GM23248 (cell line): ENCODE measurements around the gene EDA. TPM values are rescaled to one million over a fixed set of nuclear protein-coding genes. Genes with fewer than 3 reads are reported as not detected.

ENCODE experiments used
- DNase-seq: peaks from one replicate; pipeline ENCODE4 v3.0.0-alpha.2; 2015
- H2AFZ ChIP-seq: fragments of 200-600 bp; sonication (generic); 2 replicates; pipeline ENCODE4 v1.6.1; 2016; ENCODE audit warnings: antibody characterized with exemption
- H3F3A ChIP-seq: fragments of 200-600 bp; sonication (generic); 2 replicates; pipeline ENCODE4 v1.6.1; 2016; ENCODE audit warnings: mild to moderate bottlenecking, antibody characterized with exemption, mixed run types; ENCODE audit not compliant: insufficient read depth
- H3K27ac ChIP-seq: fragments of 200-600 bp; sonication (generic); 2 replicates; pipeline ENCODE4 v1.5.1; 2016; ENCODE audit warnings: mild to moderate bottlenecking
- H3K27me3 ChIP-seq: fragments of 200-600 bp; sonication (generic); replicated peaks from 2 replicates; pipeline ENCODE4 v1.6.1; 2016; ENCODE audit warnings: mild to moderate bottlenecking; ENCODE audit not compliant: insufficient read depth
- H3K36me3 ChIP-seq: fragments of 200-600 bp; sonication (generic); 2 replicates; pipeline ENCODE4 v1.6.1; 2016; ENCODE audit warnings: low read depth, mild to moderate bottlenecking
- H3K4me1 ChIP-seq: fragments of 200-600 bp; sonication (generic); 2 replicates; pipeline ENCODE4 v1.6.1; 2016; ENCODE audit warnings: mild to moderate bottlenecking; ENCODE audit not compliant: insufficient read depth
- H3K4me2 ChIP-seq: fragments of 200-600 bp; sonication (generic); one replicate; pipeline ENCODE4 v1.6.1; 2016; ENCODE audit warnings: mild to moderate bottlenecking; ENCODE audit not compliant: unreplicated experiment
- H3K4me3 ChIP-seq: fragments of 200-600 bp; sonication (generic); 2 replicates; pipeline ENCODE4 v1.5.1; 2016; ENCODE audit warnings: mild to moderate bottlenecking
- H3K79me2 ChIP-seq: fragments of 200-600 bp; sonication (generic); 2 replicates; pipeline ENCODE4 v1.6.1; 2016; ENCODE audit warnings: mild to moderate bottlenecking; ENCODE audit not compliant: insufficient read depth
- H3K9ac ChIP-seq: fragments of 200-600 bp; sonication (generic); 2 replicates; pipeline ENCODE4 v1.6.1; 2016; ENCODE audit warnings: mild to moderate bottlenecking
- H3K9me2 ChIP-seq: fragments of 200-600 bp; sonication (generic); 2 replicates; pipeline ENCODE4 v1.6.1; 2016; ENCODE audit warnings: mixed run types, mild to moderate bottlenecking, moderate library complexity; ENCODE audit not compliant: insufficient read depth
- H3K9me3 ChIP-seq: fragments of 200-600 bp; sonication (generic); one replicate; pipeline ENCODE4 v1.6.1; 2017; ENCODE audit warnings: low read depth
- H4K20me1 ChIP-seq: fragments of 200-600 bp; sonication (generic); 2 replicates; pipeline ENCODE4 v1.6.0; 2016; ENCODE audit not compliant: insufficient read depth
- EZH2 ChIP-seq: fragments of 200-600 bp; sonication (generic); IDR thresholded peaks from 2 replicates; pipeline ENCODE4 v1.6.1; 2018; ENCODE audit warnings: antibody characterized with exemption, mild to moderate bottlenecking; ENCODE audit not compliant: insufficient read depth, poor library complexity, severe bottlenecking
- EZH2phosphoT487 ChIP-seq: fragments of 200-600 bp; sonication (generic); IDR thresholded peaks from 2 replicates; pipeline ENCODE4 v1.6.1; 2018; ENCODE audit warnings: antibody characterized with exemption, moderate library complexity, mild to moderate bottlenecking, low read depth; ENCODE audit not compliant: insufficient read depth
- WGBS, 2 experiments: methylation state at CpG; one replicate each; pipeline ENCODE4 v1.1.6; 2015 to 2017; ENCODE audit warnings: low lambda C conversion rate in 2 of 2, low coverage in 1 of 2; ENCODE audit errors: missing lambda C conversion rate in 2 of 2; 5-methylcytosine and 5-hydroxymethylcytosine counted together
- in situ Hi-C: fragments of 300-500 bp; cut with MboI; formaldehyde crosslinking; loops from 2 replicates; pipeline ENCODE4 v1.15.0; 2020
- polyA plus RNA-seq: library from polyadenylated mRNA; unstranded; fragments of >200 nt; fragmentation: Nextera tagmentation; extraction: Ambion mirVana; gene quantifications from 2 replicates; pipeline ENCODE4 v1.2.1, GENCODE V29; 2016
- total RNA-seq: library from RNA; depleted of rRNA; stranded (reverse); fragments of >200 nt; shearing (Covaris generic); gene quantifications from 2 replicates; pipeline ENCODE4 v1.2.3, GENCODE V29; 2014; rRNA removed

Gene EDA
- 0.11 TPM in 1 of 2 replicates, not detected in the other for total RNA-seq
- polyA plus RNA-seq = not detected in 2 replicates

GRCh38 chrX:69615779-69616456 is at the start of gene EDA:
Gene EDA (plus strand): TSS chrX:69616113.
- no peaks in the 10 kb centered on the region for H3K9me3 ChIP-seq
- H3K4me2 ChIP-seq = peak within 1 kb of the TSS; percentile 54
- DNase-seq = peak; percentile 76
- in situ Hi-C loops = no loop called here
- no peak within 1 kb of the TSS for H2AFZ ChIP-seq
- H3K79me2 ChIP-seq = no peaks in the 10 kb centered on the region
- no peaks in the 10 kb centered on the region for H3K36me3 ChIP-seq
- no peak within 1 kb of the TSS for H3K9ac ChIP-seq
- no peaks in the 10 kb centered on the region for H4K20me1 ChIP-seq
- WGBS, 2 experiments = 1 to 2% methylated on average over 18 to 30 of the region's 56 CpGs
- no peak within 1 kb of the TSS for H3K27ac ChIP-seq
- TF ChIP-seq EZH2phosphoT487 (no peak), EZH2 (no peak)
- H3K9me2 ChIP-seq = no peaks in the 10 kb centered on the region
- peak within 1 kb of the TSS; percentile 63 for H3K4me3 ChIP-seq
- no peaks in the 10 kb centered on the region for H3K4me1 ChIP-seq
- H3K27me3 ChIP-seq = no peaks in the 10 kb centered on the region; the same call in 1 of the 2 replicates
- H3F3A ChIP-seq = no peaks in the 10 kb centered on the region

DNA sequence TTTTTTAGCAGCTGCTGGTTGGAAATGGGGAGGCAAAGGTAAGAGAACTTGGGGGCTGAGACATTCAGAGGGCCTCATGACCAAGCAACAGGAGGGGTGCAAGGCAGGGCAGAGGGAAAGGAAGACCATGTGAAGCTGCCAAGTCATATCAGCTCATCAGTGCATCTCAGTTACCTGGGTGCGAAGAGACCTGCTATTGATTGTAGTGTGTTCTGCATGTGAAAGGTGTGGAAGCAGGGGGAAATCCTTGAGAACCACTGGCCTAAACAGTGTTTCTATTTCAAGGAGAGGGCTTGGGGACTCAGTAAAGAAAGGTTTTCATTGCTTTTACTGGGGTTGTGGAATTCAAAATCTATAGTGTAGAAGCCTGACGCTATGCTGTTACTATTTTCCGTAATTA is 47.1 kb upstream of the EDA start:
- no peak overlapping the region for H2AFZ ChIP-seq
- 49 to 53% methylated on average over 3 of the region's 3 CpGs for WGBS, 2 experiments
- no peak overlapping the region for H3K4me3 ChIP-seq
- no peaks in the 10 kb centered on the region for H3K36me3 ChIP-seq
- no peak overlapping the region for H3K9ac ChIP-seq
- H3K27me3 ChIP-seq = no peaks in the 10 kb centered on the region
- in situ Hi-C loops = no loop called here
- no peak overlapping the region for H3K4me2 ChIP-seq
- no peaks in the 10 kb centered on the region for H3K9me3 ChIP-seq
- TF ChIP-seq EZH2 = no peak
- TF ChIP-seq EZH2phosphoT487 = no peak
- H3K27ac ChIP-seq = no peak overlapping the region
- H3K79me2 ChIP-seq = no peaks in the 10 kb centered on the region
- no peaks in the 10 kb centered on the region for H3K9me2 ChIP-seq
- no peaks in the 10 kb centered on the region for H3K4me1 ChIP-seq
- no peaks in the 10 kb centered on the region for H4K20me1 ChIP-seq
- H3F3A ChIP-seq = no peaks in the 10 kb centered on the region
- no peak for DNase-seq

DNA sequence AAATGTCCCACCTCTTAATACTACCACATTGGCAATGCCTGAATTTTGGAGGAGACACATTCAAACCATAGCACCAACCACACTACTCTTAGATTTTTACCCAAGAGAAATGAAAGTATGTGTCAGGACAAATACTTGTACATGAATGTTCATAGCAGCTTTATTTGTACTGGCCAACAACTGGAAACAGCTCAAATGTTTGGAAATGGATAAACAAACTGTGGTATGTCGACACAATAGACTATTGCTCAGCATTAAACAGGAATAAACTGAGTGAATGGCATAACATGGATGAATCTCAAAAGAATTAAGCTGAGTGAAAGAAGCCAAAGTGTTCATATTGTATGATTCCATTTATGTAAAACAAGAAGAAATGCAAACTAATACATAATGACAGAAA is 18.5 kb upstream of the EDA start:
- no peaks in the 10 kb centered on the region for H3K9me3 ChIP-seq
- no peaks in the 10 kb centered on the region for H4K20me1 ChIP-seq
- H3K36me3 ChIP-seq = no peaks in the 10 kb centered on the region
- H3K4me3 ChIP-seq = no peak overlapping the region
- H3K9me2 ChIP-seq = no peaks in the 10 kb centered on the region
- in situ Hi-C loops = no loop called here
- H3K27ac ChIP-seq = no peak overlapping the region
- DNase-seq = no peak
- no peak overlapping the region for H2AFZ ChIP-seq
- H3K79me2 ChIP-seq = no peaks in the 10 kb centered on the region
- H3K4me1 ChIP-seq = no peaks in the 10 kb centered on the region
- no peak overlapping the region for H3K4me2 ChIP-seq
- no peaks in the 10 kb centered on the region for H3K27me3 ChIP-seq
- H3K9ac ChIP-seq = no peak overlapping the region
- H3F3A ChIP-seq = no peaks in the 10 kb centered on the region
- TF ChIP-seq EZH2 (no peak), EZH2phosphoT487 (no peak)
- WGBS, 2 experiments = 20 to 27% methylated on average over 1 of the region's 1 CpG

DNA sequence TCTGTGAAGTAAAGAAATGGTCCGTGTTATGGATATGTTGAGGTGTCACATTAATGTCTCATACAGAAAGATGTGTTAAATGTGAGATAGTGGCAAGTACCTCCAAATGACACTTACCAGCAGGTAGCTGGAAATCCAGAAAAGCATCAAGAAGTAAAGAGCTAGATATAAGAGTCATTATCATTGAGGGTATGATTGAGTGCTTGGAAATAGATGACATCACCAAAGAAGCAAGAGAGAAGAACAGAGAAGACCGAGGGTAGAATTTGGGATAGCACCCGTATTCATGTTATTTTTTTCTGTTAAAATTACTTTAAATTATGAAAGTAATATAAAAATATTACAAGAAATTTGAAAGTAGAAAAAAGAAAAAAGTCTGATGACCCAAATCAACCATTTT is 15.7 kb upstream of the EDA start:
- H3K4me1 ChIP-seq = no peaks in the 10 kb centered on the region
- H3K36me3 ChIP-seq = no peaks in the 10 kb centered on the region
- no peak for TF ChIP-seq EZH2
- TF ChIP-seq EZH2phosphoT487 = no peak
- no peak overlapping the region for H3K27ac ChIP-seq
- no peak overlapping the region for H3K4me3 ChIP-seq
- H3K4me2 ChIP-seq = no peak overlapping the region
- H3K9me2 ChIP-seq = no peaks in the 10 kb centered on the region
- H2AFZ ChIP-seq = no peak overlapping the region
- 34 to 42% methylated on average over 3 of the region's 3 CpGs for WGBS, 2 experiments
- H3K9me3 ChIP-seq = no peaks in the 10 kb centered on the region
- no peak overlapping the region for H3K9ac ChIP-seq
- no peaks in the 10 kb centered on the region for H3K79me2 ChIP-seq
- no peaks in the 10 kb centered on the region for H4K20me1 ChIP-seq
- no peak for DNase-seq
- in situ Hi-C loops = no loop called here
- H3F3A ChIP-seq = no peaks in the 10 kb centered on the region
- H3K27me3 ChIP-seq = no peaks in the 10 kb centered on the region
